IPS-15b (cell line): ENCODE data around the gene ACSL1.

Source experiments
- H3K27me3 ChIP-seq: one replicate; pipeline ENCODE4 v1.6.1; 2013; ENCODE audit warnings: low read length; ENCODE audit not compliant: control insufficient read depth, insufficient read depth
- H3K36me3 ChIP-seq: one replicate; pipeline ENCODE4 v1.6.1; 2013; ENCODE audit warnings: low read length; ENCODE audit not compliant: control insufficient read depth, insufficient read depth
- H3K4me1 ChIP-seq: one replicate; pipeline ENCODE4 v1.6.1; 2013; ENCODE audit warnings: mild to moderate bottlenecking, low read length; ENCODE audit not compliant: control insufficient read depth, insufficient read depth
- H3K4me3 ChIP-seq: one replicate; pipeline ENCODE4 v1.5.1; 2013; ENCODE audit warnings: low read depth, low read length
- H3K9ac ChIP-seq: one replicate; pipeline ENCODE4 v1.6.1; 2013; ENCODE audit warnings: low read depth, mild to moderate bottlenecking, low read length
- H3K9me3 ChIP-seq: one replicate; pipeline ENCODE4 v1.6.1; 2013; ENCODE audit warnings: mild to moderate bottlenecking, low read length; ENCODE audit not compliant: control insufficient read depth, insufficient read depth

The ACSL1 gene

GRCh38 chr4:184763150-184763780 is 62.5 kb downstream of the ACSL1 start:
- no peaks in the 10 kb centered on the region for H3K27me3 ChIP-seq
- H3K9me3 ChIP-seq: no peaks in the 10 kb centered on the region
- H3K4me1 ChIP-seq: no peaks in the 10 kb centered on the region
- no peak overlapping the region for H3K4me3 ChIP-seq
- no peak overlapping the region for H3K9ac ChIP-seq
- no peaks in the 10 kb centered on the region for H3K36me3 ChIP-seq

- Histone ChIP-seq H3K27me3 (no peaks in the 10 kb centered on the region), H3K9me3 (no peaks in the 10 kb centered on the region), H3K4me1 (no peaks in the 10 kb centered on the region), H3K4me3 (no peak overlapping the region), H3K36me3 (no peaks in the 10 kb centered on the region), H3K9ac (no peak overlapping the region)
Measured at GRCh38 chr4:184762100-184762499, 63.7 kb downstream of the ACSL1 start.

DNA sequence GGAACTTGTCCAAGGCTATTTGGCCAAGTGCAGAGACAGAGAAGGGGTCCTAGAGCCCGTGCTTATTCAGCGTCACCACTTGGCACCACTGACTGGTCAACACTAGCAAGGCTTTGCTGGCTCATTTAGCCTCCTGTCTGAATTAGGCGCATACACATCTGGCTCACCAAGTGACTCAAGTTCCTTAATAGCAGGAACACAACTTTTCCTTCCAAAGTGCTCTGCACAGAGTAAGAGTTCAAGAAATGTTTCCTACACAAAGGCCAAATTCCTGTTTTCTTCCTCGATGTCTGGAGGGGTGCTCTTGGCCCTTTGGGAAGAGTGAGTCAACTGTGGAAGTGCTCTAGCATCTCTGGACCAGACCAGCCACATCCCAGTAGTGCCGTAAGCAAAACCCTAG is 65.1 kb downstream of the ACSL1 start:
- no peaks in the 10 kb centered on the region for H3K4me1 ChIP-seq
- H3K36me3 ChIP-seq: no peaks in the 10 kb centered on the region
- no peak overlapping the region for H3K4me3 ChIP-seq
- no peak overlapping the region for H3K9ac ChIP-seq
- no peaks in the 10 kb centered on the region for H3K27me3 ChIP-seq
- H3K9me3 ChIP-seq: no peaks in the 10 kb centered on the region

- Histone ChIP-seq H3K36me3 (no peaks in the 10 kb centered on the region), H3K4me1 (no peaks in the 10 kb centered on the region), H3K4me3 (no peak overlapping the region), H3K27me3 (no peaks in the 10 kb centered on the region), H3K9ac (no peak overlapping the region), H3K9me3 (no peaks in the 10 kb centered on the region)
Measured at GRCh38 chr4:184757810-184758209, 68.0 kb downstream of the ACSL1 start.

DNA sequence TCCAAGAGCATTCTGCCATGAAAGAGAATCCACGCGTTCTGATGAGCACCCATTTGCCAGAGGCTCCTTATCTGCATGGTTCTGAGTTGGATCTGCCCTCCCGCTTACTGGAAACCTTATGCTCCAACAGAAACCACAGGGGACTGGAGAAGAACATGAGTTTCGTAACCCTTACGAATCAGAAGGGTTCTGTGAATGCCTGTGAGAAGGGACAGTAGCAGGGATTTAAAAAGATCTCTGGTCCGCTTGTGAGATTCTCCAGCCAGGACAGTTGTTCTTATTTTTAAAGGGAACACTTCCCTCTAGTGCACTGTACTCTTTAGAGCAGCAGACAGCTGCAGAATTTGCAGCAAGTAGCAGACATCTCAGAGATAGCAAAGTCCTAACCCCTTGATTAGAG is 69.4 kb downstream of the ACSL1 start:
- Histone ChIP-seq H3K36me3 (no peaks in the 10 kb centered on the region), H3K4me3 (no peak overlapping the region), H3K4me1 (no peaks in the 10 kb centered on the region), H3K27me3 (no peaks in the 10 kb centered on the region), H3K9ac (no peak overlapping the region), H3K9me3 (no peaks in the 10 kb centered on the region)

DNA sequence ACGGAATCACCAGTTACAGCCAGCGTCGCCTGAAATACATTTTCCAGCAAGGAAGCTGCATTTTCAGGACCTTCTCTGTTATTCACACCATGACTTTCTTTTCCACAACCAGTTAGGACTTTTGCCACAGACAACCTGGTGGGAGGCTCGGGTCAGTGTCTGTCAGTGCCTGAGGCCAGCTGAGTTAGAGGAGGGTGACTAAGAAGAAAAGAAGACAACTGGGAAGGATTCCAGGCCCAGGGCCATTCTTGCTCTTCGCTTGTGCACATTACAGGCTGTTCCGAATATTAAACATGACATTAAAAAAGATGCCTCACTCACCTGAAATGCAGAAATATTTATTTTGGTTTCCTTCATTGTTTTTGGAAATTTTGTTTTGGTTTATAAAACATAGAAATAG is 70.5 kb downstream of the ACSL1 start:
- Histone ChIP-seq H3K9ac (no peak overlapping the region), H3K4me1 (no peaks in the 10 kb centered on the region), H3K9me3 (no peaks in the 10 kb centered on the region), H3K27me3 (no peaks in the 10 kb centered on the region), H3K36me3 (no peaks in the 10 kb centered on the region), H3K4me3 (no peak overlapping the region)

DNA sequence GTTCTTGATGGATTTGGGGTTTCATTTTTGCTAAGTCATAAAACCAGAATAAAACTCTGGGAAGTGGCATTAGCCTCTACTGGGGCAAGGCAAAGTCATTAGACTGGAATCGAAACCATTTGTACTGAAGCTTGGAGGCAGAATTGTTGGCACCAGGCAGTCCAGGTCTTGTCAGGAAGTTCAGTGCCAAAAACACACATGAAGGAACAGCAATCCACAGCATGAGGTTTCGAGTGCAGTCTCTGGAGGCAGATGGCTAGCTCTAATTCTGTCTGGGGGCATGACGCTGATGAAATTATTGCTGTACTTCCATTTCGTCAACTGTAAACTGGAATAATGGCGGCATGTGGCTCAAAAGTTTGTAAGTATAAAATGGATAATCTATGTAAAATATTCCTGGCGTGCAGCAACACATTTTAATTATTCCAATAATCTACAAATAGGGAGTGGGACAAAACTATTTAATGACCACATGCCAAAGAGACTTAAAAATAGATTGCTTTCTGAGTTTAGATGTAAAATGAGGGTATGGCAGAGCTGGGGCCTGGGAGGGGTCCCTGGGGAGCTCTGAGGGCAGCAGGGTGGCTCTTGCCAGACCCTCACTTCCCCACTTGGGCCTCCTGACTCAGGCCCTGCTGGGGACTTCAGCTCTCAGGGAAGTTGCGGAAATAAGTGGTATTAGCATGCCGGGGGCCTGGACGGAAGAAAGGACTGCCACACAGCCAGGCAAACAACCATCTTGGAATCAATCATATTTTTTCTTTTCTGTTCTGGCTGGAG is 73.1 kb downstream of the ACSL1 start:
- H3K4me3 ChIP-seq: no peak overlapping the region
- peaks cover 2% of the 10 kb centered on the region for H3K4me1 ChIP-seq
- no peaks in the 10 kb centered on the region for H3K9me3 ChIP-seq
- no peak overlapping the region for H3K9ac ChIP-seq
- no peaks in the 10 kb centered on the region for H3K27me3 ChIP-seq
- H3K36me3 ChIP-seq: no peaks in the 10 kb centered on the region

- Histone ChIP-seq H3K27me3 (no peaks in the 10 kb centered on the region), H3K4me3 (no peak overlapping the region), H3K4me1 (peaks cover 6% of the 10 kb centered on the region), H3K9ac (no peak overlapping the region), H3K36me3 (no peaks in the 10 kb centered on the region), H3K9me3 (no peaks in the 10 kb centered on the region)
Measured at GRCh38 chr4:184751585-184751956, 74.2 kb downstream of the ACSL1 start.

DNA sequence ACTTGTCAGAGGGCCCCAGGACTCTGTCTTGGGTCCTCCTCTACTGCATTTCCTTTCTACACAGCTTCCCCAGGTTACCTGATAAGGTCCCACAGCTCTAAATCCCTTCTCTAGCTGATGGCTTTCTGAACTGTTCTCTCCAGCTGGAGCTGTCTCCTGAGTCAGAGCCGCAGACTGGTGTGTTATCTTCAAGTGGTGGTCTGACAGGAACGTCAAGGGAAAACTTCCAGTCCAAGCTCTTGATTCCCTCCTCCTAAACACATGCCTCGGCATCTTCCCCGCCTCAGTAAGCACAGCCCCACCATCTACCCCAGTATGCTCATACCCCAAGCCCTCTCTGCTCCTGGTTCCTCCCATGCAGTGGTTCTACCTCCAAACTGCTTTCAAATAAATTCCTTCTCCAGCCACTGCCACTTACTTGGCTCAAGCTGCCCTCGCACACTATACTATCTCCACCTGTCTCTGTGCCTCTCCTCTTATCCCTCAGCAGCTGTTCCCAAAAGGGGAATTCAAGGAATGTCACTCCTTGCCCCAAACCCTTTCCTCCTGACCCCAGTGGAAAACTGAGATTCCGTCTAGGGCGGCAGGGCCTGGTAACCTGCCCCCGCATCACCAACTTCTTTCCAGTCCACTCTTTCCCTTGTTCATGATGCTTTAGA is 74.7 kb downstream of the ACSL1 start:
- no peak overlapping the region for H3K9ac ChIP-seq
- no peaks in the 10 kb centered on the region for H3K27me3 ChIP-seq
- no peak overlapping the region for H3K4me3 ChIP-seq
- no peaks in the 10 kb centered on the region for H3K9me3 ChIP-seq
- peaks cover 6% of the 10 kb centered on the region for H3K4me1 ChIP-seq
- H3K36me3 ChIP-seq: no peaks in the 10 kb centered on the region

DNA sequence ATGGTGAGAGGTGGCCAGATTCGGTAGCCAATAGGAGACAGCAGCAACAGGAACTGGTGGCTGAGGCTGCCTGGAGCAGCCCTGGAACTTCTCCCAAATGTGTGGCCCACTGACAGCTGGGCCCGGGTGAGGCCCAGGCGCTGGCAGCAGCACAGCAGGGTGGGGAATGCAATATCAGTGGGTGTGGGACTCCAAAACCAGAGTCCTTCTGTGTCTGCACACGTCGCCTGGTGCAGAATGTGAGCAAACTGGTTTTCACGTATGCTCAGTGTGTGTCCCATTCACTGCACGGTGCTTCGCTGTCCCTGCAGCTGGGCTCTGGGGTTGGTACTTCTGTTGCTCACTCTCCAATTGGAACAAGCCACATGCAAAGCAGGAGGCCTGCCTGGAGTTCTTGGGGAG is 77.5 kb downstream of the ACSL1 start:
- peaks cover 6% of the 10 kb centered on the region for H3K4me1 ChIP-seq
- H3K36me3 ChIP-seq: no peaks in the 10 kb centered on the region
- H3K9ac ChIP-seq: no peak overlapping the region

DNA sequence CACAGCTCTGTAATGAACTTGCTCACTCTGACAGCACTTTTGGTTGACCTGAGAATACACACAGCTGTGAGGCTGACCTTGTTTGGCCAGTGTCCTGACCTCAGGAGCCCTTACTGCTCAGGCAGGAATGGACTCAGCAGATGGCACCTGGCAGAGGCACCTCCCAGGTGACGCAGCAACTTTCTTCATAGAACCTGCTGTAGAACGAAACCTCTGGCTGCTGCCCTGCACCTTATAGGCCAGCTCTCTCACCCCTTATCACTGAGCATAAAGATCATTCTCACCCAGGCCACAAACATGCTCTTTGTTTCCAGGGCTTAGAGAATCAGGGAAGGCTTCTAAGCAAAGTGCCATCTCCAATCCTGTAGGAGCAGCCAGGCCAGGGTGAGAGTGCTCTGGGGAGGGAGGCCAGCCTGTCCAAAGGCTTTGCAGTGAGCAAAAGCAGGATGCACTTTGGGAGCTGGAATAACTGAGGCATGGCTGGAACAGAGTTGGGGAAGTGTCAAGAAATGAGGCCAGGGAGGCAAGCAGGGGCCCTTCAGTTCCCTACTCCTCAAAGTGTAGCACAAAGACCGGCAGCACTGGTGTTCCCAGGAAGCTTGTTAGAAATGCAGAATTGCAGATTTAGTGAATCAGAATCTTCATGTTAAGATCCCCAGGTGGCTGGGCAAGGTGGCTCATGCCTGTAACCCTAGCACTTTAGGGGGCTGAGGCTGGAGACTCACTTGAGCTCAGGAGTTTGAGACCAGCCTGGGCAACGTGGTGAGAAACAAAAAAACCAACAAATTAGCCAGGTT is 78.5 kb downstream of the ACSL1 start:
- H3K9ac ChIP-seq: no peak overlapping the region
- H3K4me1 ChIP-seq: peaks cover 6% of the 10 kb centered on the region
- H3K36me3 ChIP-seq: no peaks in the 10 kb centered on the region
- H3K27me3 ChIP-seq: no peaks in the 10 kb centered on the region
- H3K9me3 ChIP-seq: no peaks in the 10 kb centered on the region
- H3K4me3 ChIP-seq: no peak overlapping the region

More for the DNA sequence above, 77.5 kb downstream of the ACSL1 start:
- no peak overlapping the region for H3K4me3 ChIP-seq
- no peaks in the 10 kb centered on the region for H3K27me3 ChIP-seq
- no peaks in the 10 kb centered on the region for H3K9me3 ChIP-seq
